DOHH2 (cell line): ENCODE data around the gene ABI3BP.

Experiments
- CTCF ChIP-seq: fragments of 200-600 bp; sonication (generic); IDR thresholded peaks from one replicate; pipeline ENCODE4 v1.5.1; 2014; ENCODE audit warnings: antibody characterized with exemption, mild to moderate bottlenecking, low read depth, low read length; ENCODE audit not compliant: poor library complexity, severe bottlenecking
- EZH2phosphoT487 ChIP-seq: fragments of 200-600 bp; sonication (generic); IDR thresholded peaks from 2 replicates; pipeline ENCODE4 v1.6.1; 2017; ENCODE audit warnings: borderline replicate concordance, mild to moderate bottlenecking, antibody characterized with exemption, low read length, moderate library complexity, mixed read lengths

GRCh38 chr3:100761951-100762350 is 231.3 kb downstream of the ABI3BP start:
- no peak for TF ChIP-seq CTCF
- TF ChIP-seq EZH2phosphoT487: no peak
